Hepatocyte (in vitro differentiated cells): ENCODE results near the gene PLK5. TPM values are rescaled to one million over a fixed set of nuclear protein-coding genes. Genes with fewer than 3 reads are reported as not detected.

Experiments
- DNase-seq: peaks from one replicate; pipeline ENCODE4 v3.0.0-alpha.2; 2016; ENCODE audit warnings: low spot score
- H2AFZ ChIP-seq: fragments of 200-600 bp; sonication (generic); 2 replicates; pipeline ENCODE4 v1.6.0; 2016; ENCODE audit warnings: antibody characterized with exemption, mild to moderate bottlenecking
- H3K27ac ChIP-seq: fragments of 200-600 bp; sonication (generic); 2 replicates; pipeline ENCODE4 v1.5.1; 2016; ENCODE audit warnings: mild to moderate bottlenecking
- H3K27me3 ChIP-seq: fragments of 200-600 bp; sonication (generic); 2 replicates; pipeline ENCODE4 v1.6.1; 2016
- H3K36me3 ChIP-seq: fragments of 200-600 bp; sonication (generic); replicated peaks from 2 replicates; pipeline ENCODE4 v1.5.1; 2016; ENCODE audit warnings: low read depth; ENCODE audit not compliant: insufficient read depth
- H3K4me1 ChIP-seq: fragments of 200-600 bp; sonication (generic); 2 replicates; pipeline ENCODE4 v1.5.1; 2016; ENCODE audit warnings: mild to moderate bottlenecking, moderate library complexity; ENCODE audit not compliant: insufficient read depth
- H3K4me2 ChIP-seq: fragments of 200-600 bp; sonication (generic); 2 replicates; pipeline ENCODE4 v1.6.0; 2016
- H3K4me3 ChIP-seq: fragments of 200-600 bp; sonication (generic); 2 replicates; pipeline ENCODE4 v1.5.1; 2016; ENCODE audit warnings: mild to moderate bottlenecking
- H3K79me2 ChIP-seq: fragments of 200-600 bp; sonication (generic); 2 replicates; pipeline ENCODE4 v1.6.0; 2017; ENCODE audit warnings: mild to moderate bottlenecking
- H3K9me2 ChIP-seq: fragments of 200-600 bp; sonication (generic); replicated peaks from 2 replicates; pipeline ENCODE4 v1.6.0; 2017; ENCODE audit warnings: mild to moderate bottlenecking; ENCODE audit not compliant: insufficient read depth
- H3K9me3 ChIP-seq: fragments of 200-600 bp; sonication (generic); 2 replicates; pipeline ENCODE4 v1.5.1; 2016; ENCODE audit warnings: low read depth, mild to moderate bottlenecking
- H4K20me1 ChIP-seq: fragments of 200-600 bp; sonication (generic); 2 replicates; pipeline ENCODE4 v1.6.0; 2016; ENCODE audit warnings: mild to moderate bottlenecking; ENCODE audit not compliant: insufficient read depth, poor library complexity, severe bottlenecking
- EZH2 ChIP-seq: fragments of 200-600 bp; sonication (generic); IDR thresholded peaks from 2 replicates; pipeline ENCODE4 v1.6.1; 2016; ENCODE audit warnings: antibody characterized with exemption, mild to moderate bottlenecking, borderline replicate concordance
- EZH2phosphoT487 ChIP-seq: fragments of 200-600 bp; sonication (generic); IDR thresholded peaks from one replicate; pipeline ENCODE4 v1.6.1; 2018; ENCODE audit warnings: antibody characterized with exemption, mild to moderate bottlenecking, low read depth, moderate library complexity; ENCODE audit not compliant: unreplicated experiment, severe bottlenecking
- WGBS: methylation state at CpG from one replicate; pipeline ENCODE4 v1.1.6; 2016; ENCODE audit warnings: low lambda C conversion rate; ENCODE audit errors: missing lambda C conversion rate; 5-methylcytosine and 5-hydroxymethylcytosine counted together
- polyA plus RNA-seq: library from polyadenylated mRNA; unstranded; fragments of >200 nt; fragmentation: Nextera tagmentation; extraction: Ambion mirVana; gene quantifications from 2 replicates; pipeline ENCODE4 v1.2.1, GENCODE V29; 2016
- total RNA-seq: library from RNA; depleted of rRNA; stranded (reverse); fragments of >200 nt; gene quantifications from 2 replicates; pipeline ENCODE4 v1.2.3, GENCODE V29; 2014
- TF ChIP-seq, protein P1 (sequence below): fragments of 200-600 bp; sonication (generic); IDR thresholded peaks from 2 replicates; pipeline ENCODE4 v1.5.1; 2016; ENCODE audit warnings: antibody characterized with exemption, mild to moderate bottlenecking; ENCODE audit not compliant: poor library complexity

PLK5 gene
- total and polyA plus RNA-seq, 2 experiments from 2014 or later: 0.53 TPM; not detected in 1

- Histone ChIP-seq H3K27ac (no peak overlapping the region), H3K4me2 (no peak overlapping the region), H3K36me3 (no peaks in the 10 kb centered on the region), H3K27me3 (no peaks in the 10 kb centered on the region), H3K79me2 (peaks cover 8% of the 10 kb centered on the region), H3K9me2 (no peaks in the 10 kb centered on the region), H4K20me1 (no peaks in the 10 kb centered on the region), H3K4me1 (peaks cover 11% of the 10 kb centered on the region), H2AFZ (no peak overlapping the region), H3K4me3 (no peak overlapping the region), H3K9me3 (no peaks in the 10 kb centered on the region)
- TF ChIP-seq EZH2: no peak
- no peak for TF ChIP-seq EZH2phosphoT487
- TF ChIP-seq, protein P1, sequence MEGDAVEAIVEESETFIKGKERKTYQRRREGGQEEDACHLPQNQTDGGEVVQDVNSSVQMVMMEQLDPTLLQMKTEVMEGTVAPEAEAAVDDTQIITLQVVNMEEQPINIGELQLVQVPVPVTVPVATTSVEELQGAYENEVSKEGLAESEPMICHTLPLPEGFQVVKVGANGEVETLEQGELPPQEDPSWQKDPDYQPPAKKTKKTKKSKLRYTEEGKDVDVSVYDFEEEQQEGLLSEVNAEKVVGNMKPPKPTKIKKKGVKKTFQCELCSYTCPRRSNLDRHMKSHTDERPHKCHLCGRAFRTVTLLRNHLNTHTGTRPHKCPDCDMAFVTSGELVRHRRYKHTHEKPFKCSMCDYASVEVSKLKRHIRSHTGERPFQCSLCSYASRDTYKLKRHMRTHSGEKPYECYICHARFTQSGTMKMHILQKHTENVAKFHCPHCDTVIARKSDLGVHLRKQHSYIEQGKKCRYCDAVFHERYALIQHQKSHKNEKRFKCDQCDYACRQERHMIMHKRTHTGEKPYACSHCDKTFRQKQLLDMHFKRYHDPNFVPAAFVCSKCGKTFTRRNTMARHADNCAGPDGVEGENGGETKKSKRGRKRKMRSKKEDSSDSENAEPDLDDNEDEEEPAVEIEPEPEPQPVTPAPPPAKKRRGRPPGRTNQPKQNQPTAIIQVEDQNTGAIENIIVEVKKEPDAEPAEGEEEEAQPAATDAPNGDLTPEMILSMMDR: no peak
- 94% methylated on average over 37 of the region's 56 CpGs for WGBS
- DNase-seq: no peak
Measured at GRCh38 chr19:1486720-1487575, 36.9 kb upstream of the PLK5 start.

GRCh38 chr19:1487576-1488281 lies 36.1 kb upstream of the PLK5 start:
- DNase-seq: no peak
- Histone ChIP-seq H3K4me2 (no peak overlapping the region), H3K9me3 (no peaks in the 10 kb centered on the region), H3K79me2 (peaks cover 10% of the 10 kb centered on the region), H4K20me1 (no peaks in the 10 kb centered on the region), H3K27ac (no peak overlapping the region), H3K36me3 (no peaks in the 10 kb centered on the region), H3K9me2 (no peaks in the 10 kb centered on the region), H3K27me3 (no peaks in the 10 kb centered on the region), H3K4me1 (peaks cover 13% of the 10 kb centered on the region), H3K4me3 (no peak overlapping the region), H2AFZ (no peak overlapping the region)
- TF ChIP-seq EZH2phosphoT487 (no peak), EZH2 (no peak)
- TF ChIP-seq, protein P1: no peak
- 96% methylated on average over 28 of the region's 40 CpGs for WGBS

DNA sequence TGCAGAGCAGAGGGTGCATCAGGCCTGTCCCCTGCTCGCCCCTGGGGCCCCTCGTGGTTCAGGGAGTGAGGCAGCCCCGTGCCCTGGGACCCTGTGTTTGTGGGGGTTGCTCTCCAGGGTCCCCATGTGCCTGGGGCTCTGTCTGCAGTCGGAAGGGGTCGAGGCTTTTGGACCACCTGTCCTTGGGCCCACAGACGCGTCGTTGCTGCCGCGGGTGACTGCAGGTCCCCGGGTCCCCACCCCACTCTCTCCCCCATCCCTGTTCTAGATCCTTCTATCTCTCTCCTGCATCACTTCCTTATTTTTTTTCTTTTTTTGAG lies 35.6 kb upstream of the PLK5 start:
- Histone ChIP-seq H2AFZ (no peak overlapping the region), H3K27ac (no peak overlapping the region), H3K79me2 (peaks cover 10% of the 10 kb centered on the region), H3K9me2 (no peaks in the 10 kb centered on the region), H4K20me1 (no peaks in the 10 kb centered on the region), H3K36me3 (no peaks in the 10 kb centered on the region), H3K4me3 (no peak overlapping the region), H3K4me2 (no peak overlapping the region), H3K9me3 (no peaks in the 10 kb centered on the region), H3K27me3 (no peaks in the 10 kb centered on the region), H3K4me1 (peaks cover 15% of the 10 kb centered on the region)
- WGBS: 94% methylated on average over 11 of the region's 11 CpGs
- TF ChIP-seq EZH2 (no peak), EZH2phosphoT487 (no peak)
- TF ChIP-seq, protein P1: no peak
- no peak for DNase-seq
